Spleen (tissue), 7 donors: ENCODE measurements around the gene ZSCAN9.

Experiments
- CTCF ChIP-seq, 11 experiments: fragments of 200-600 bp in 7 of 11; fragments of 450-650 bp in 4 of 11; sonication (generic) in 4 of 11; IDR thresholded peaks in 8 of 11; conservative IDR thresholded peaks in 3 of 11; 1 replicate in 7 of 11; 2 replicates in 4 of 11; pipeline versions ENCODE4 v1.4.0 to v1.8.0; 2016 to 2021; ENCODE audit warnings: antibody characterized with exemption in 11 of 11, inconsistent platforms in 4 of 11, mild to moderate bottlenecking in 1 of 11
- POLR2A ChIP-seq, 3 donors: fragments of 450-650 bp; IDR thresholded peaks; one replicate each; pipeline ENCODE4 v1.5.1; 2017; ENCODE audit warnings: antibody characterized with exemption in 3 of 3, mild to moderate bottlenecking in 1 of 3
- POLR2AphosphoS5 ChIP-seq, 3 donors: sonication (generic); formaldehyde crosslinking; IDR thresholded peaks; one replicate each; pipeline ENCODE4 v1.5.1; 2017; ENCODE audit warnings: antibody characterized with exemption in 3 of 3
- donor health status: DM: no; HTN: no; CAD: no; lungs with moderate emphysema.
- donor health status: DM: no; HTN: no; CAD: no.
- donor health status: DM: no; HTN: no; CAD: no.

DNA sequence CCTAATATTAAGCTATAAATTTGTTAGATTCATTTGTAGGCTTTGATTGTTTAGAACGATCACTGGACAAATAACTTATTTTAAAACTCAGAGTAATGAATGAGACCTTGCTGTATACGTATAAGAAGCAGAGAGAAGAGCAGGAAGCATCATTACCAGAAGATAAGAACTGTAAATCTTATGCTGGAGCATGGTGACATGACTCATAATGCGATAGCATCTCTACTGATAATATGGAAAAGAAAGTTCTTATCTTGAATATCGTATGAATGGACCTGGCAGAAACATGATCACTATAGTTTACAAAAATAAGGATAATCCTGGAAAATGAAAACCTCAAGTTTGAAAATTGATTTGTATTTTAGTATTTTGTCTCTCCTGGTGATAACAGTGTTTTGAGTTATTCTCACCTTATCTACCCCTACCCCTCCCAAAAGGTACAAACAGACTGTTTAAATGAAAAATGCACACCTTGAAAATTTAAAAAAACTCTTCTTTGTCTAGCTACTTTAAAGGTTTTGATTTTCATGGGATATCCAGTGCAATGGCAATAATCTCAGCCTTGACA lies 39.8 kb downstream of the ZSCAN9 start:
- no peak for TF ChIP-seq CTCF (IDR thresholded peaks at IDR 0.05 in 8 of 11, conservative IDR thresholded peaks at IDR 0.05 in 3 of 11)
- no peak for TF ChIP-seq POLR2A (IDR thresholded peaks at IDR 0.05)
- TF ChIP-seq POLR2AphosphoS5 (IDR thresholded peaks at IDR 0.05) = no peak
